OCI-LY1 (cell line): ENCODE measurements around the gene FUOM.

Experiments
- EZH2 ChIP-seq: fragments of 200-600 bp; sonication (generic), shearing (Covaris generic); IDR thresholded peaks from 2 replicates; pipeline ENCODE4 v1.8.0; 2017; ENCODE audit warnings: borderline replicate concordance, mixed run types, mild to moderate bottlenecking, antibody characterized with exemption, low read length, moderate library complexity, mixed read lengths
- TF ChIP-seq, protein P1 (sequence below): fragments of 200-600 bp; sonication (generic), shearing (Covaris generic); IDR thresholded peaks from 2 replicates; pipeline ENCODE4 v1.5.1; 2017; ENCODE audit warnings: mild to moderate bottlenecking, antibody characterized with exemption, low read length, moderate library complexity, mixed read lengths

DNA sequence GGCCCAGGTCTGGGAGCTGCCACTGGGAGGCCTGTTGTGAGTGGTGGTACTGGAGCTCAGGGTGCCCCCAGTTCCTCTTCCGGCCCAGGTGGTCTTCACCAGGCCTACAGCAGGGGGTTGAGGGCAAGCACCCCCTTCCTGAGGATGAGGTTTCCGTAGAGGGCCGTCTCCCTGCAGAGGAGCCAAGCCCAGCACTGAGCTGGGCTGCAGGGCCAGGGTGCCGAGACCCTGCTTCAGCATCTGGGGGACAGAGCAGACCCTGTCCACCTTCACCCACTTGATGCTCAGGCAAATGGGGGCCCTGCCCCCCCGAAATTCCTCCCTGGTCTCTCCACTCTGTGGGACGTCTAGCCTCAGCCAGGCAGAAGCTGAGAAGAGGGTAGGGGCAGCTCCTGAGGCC lies 2.6 kb downstream of the FUOM start:
- TF ChIP-seq, protein P1, sequence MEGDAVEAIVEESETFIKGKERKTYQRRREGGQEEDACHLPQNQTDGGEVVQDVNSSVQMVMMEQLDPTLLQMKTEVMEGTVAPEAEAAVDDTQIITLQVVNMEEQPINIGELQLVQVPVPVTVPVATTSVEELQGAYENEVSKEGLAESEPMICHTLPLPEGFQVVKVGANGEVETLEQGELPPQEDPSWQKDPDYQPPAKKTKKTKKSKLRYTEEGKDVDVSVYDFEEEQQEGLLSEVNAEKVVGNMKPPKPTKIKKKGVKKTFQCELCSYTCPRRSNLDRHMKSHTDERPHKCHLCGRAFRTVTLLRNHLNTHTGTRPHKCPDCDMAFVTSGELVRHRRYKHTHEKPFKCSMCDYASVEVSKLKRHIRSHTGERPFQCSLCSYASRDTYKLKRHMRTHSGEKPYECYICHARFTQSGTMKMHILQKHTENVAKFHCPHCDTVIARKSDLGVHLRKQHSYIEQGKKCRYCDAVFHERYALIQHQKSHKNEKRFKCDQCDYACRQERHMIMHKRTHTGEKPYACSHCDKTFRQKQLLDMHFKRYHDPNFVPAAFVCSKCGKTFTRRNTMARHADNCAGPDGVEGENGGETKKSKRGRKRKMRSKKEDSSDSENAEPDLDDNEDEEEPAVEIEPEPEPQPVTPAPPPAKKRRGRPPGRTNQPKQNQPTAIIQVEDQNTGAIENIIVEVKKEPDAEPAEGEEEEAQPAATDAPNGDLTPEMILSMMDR = no peak
- TF ChIP-seq EZH2 = no peak
